ENCODE data around the gene FAH.

GRCh38 chr15:80177156-80177555 is 24.4 kb downstream of the FAH start:
- TF ChIP-seq, protein P1, sequence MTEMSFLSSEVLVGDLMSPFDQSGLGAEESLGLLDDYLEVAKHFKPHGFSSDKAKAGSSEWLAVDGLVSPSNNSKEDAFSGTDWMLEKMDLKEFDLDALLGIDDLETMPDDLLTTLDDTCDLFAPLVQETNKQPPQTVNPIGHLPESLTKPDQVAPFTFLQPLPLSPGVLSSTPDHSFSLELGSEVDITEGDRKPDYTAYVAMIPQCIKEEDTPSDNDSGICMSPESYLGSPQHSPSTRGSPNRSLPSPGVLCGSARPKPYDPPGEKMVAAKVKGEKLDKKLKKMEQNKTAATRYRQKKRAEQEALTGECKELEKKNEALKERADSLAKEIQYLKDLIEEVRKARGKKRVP (CRISPR knock-in tag; IDR thresholded peaks at IDR 0.05): no peak
- TF ChIP-seq ZNF143 (CRISPR knock-in tag; IDR thresholded peaks at IDR 0.05) (no peak), FOXA3 (CRISPR knock-in tag; conservative IDR thresholded peaks at IDR 0.05 in 1 of 2, IDR thresholded peaks at IDR 0.05 in 1 of 2) (no peak), EZH2 (IDR thresholded peaks at IDR 0.05; ENCODE audit: borderline replicate concordance, low read depth, low read length) (no peak), CTCF (IDR thresholded peaks at IDR 0.05 in 2 of 3, conservative IDR thresholded peaks at IDR 0.05 in 1 of 3; ENCODE audit: insufficient read depth in 2 of 3, low read depth in 1 of 3, low read length in 3 of 3) (no peak), KHSRP (IDR thresholded peaks at IDR 0.05) (no peak), NR2C2 (CRISPR knock-in tag; IDR thresholded peaks at IDR 0.05) (no peak), NR2C2 (tag; IDR thresholded peaks at IDR 0.05) (no peak), U2AF2 (optimal IDR thresholded peaks at IDR 0.05; ENCODE audit: low read depth, low read length) (no peak), SRF (CRISPR knock-in tag; IDR thresholded peaks at IDR 0.05) (no peak), ZNF644 (tag; IDR thresholded peaks at IDR 0.05; ENCODE audit: low read depth) (no peak), HCFC1 (IDR thresholded peaks at IDR 0.05; ENCODE audit: low read depth, low read length) (no peak), FOSL1 (tag; conservative IDR thresholded peaks at IDR 0.05) (no peak), NRF1 (conservative IDR thresholded peaks at IDR 0.05 in 1 of 2, IDR thresholded peaks at IDR 0.05 in 1 of 2) (no peak), PATZ1 (CRISPR knock-in tag; IDR thresholded peaks at IDR 0.05; ENCODE audit: borderline replicate concordance) (no peak)

Measured in K562 (cell line).